Endothelial cell of umbilical vein (primary cell): ENCODE results near the gene PTRH1.

Experiments used
- EZH2 ChIP-seq: IDR thresholded peaks from 2 replicates; pipeline ENCODE4 v1.6.1; 2012; ENCODE audit warnings: borderline replicate concordance, low read depth, mild to moderate bottlenecking, moderate library complexity, low read length, inconsistent platforms; ENCODE audit not compliant: severe bottlenecking
- FOS ChIP-seq: IDR thresholded peaks from 2 replicates; pipeline ENCODE4 v1.6.1; 2011; ENCODE audit warnings: mild to moderate bottlenecking, low read length, moderate library complexity, borderline replicate concordance; ENCODE audit not compliant: insufficient read depth
- JUN ChIP-seq: IDR thresholded peaks from 2 replicates; pipeline ENCODE4 v1.6.1; 2011; ENCODE audit warnings: borderline replicate concordance, low read depth; ENCODE audit not compliant: insufficient read length, insufficient read depth
- MAX ChIP-seq: IDR thresholded peaks from 2 replicates; pipeline ENCODE4 v1.6.1; 2011; ENCODE audit not compliant: insufficient read depth, insufficient read length
- MYC ChIP-seq: IDR thresholded peaks from one replicate; pipeline ENCODE4 v1.6.1; 2011; ENCODE audit warnings: mild to moderate bottlenecking, low read depth, low read length
- POLR2A ChIP-seq: IDR thresholded peaks from 2 replicates; pipeline ENCODE4 v1.6.1; 2012; ENCODE audit warnings: low read depth, mild to moderate bottlenecking, control low read depth, low read length
- POLR2AphosphoS5 ChIP-seq: IDR thresholded peaks from 2 replicates; pipeline ENCODE4 v1.6.1; 2012; ENCODE audit warnings: low read depth, mild to moderate bottlenecking, control low read depth, low read length, moderate library complexity; ENCODE audit not compliant: insufficient read depth
- TF ChIP-seq, protein P1 (sequence below), 2 donors: IDR thresholded peaks; 1 replicate in 1 of 2; 2 replicates in 1 of 2; pipeline ENCODE4 v1.5.1; 2011; ENCODE audit warnings: low read length in 2 of 2, mild to moderate bottlenecking in 2 of 2, moderate library complexity in 2 of 2, control low read depth in 1 of 2, inconsistent platforms in 1 of 2, low read depth in 1 of 2; ENCODE audit not compliant: insufficient read depth in 1 of 2; ENCODE audit errors: extremely low read depth in 1 of 2

- no peak for TF ChIP-seq MAX
- TF ChIP-seq, protein P1, sequence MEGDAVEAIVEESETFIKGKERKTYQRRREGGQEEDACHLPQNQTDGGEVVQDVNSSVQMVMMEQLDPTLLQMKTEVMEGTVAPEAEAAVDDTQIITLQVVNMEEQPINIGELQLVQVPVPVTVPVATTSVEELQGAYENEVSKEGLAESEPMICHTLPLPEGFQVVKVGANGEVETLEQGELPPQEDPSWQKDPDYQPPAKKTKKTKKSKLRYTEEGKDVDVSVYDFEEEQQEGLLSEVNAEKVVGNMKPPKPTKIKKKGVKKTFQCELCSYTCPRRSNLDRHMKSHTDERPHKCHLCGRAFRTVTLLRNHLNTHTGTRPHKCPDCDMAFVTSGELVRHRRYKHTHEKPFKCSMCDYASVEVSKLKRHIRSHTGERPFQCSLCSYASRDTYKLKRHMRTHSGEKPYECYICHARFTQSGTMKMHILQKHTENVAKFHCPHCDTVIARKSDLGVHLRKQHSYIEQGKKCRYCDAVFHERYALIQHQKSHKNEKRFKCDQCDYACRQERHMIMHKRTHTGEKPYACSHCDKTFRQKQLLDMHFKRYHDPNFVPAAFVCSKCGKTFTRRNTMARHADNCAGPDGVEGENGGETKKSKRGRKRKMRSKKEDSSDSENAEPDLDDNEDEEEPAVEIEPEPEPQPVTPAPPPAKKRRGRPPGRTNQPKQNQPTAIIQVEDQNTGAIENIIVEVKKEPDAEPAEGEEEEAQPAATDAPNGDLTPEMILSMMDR (IDR thresholded peaks at IDR 0.05; ENCODE audit: extremely low read depth in 1 of 2, insufficient read depth in 1 of 2, low read depth in 1 of 2, low read length in 2 of 2), result no peak
- TF ChIP-seq POLR2AphosphoS5, result no peak
- TF ChIP-seq JUN, result no peak
- no peak for TF ChIP-seq EZH2
- no peak for TF ChIP-seq FOS
- no peak for TF ChIP-seq POLR2A
- TF ChIP-seq MYC, result no peak
Observed at GRCh38 chr9:127730262-127730661, 14.8 kb upstream of the PTRH1 start.
